HG02852 (cell line): Measurements from ENCODE around the gene DLK2.

Experiments
- ATAC-seq: cut with Tn5 transposase; IDR thresholded peaks from one replicate; pipeline ENCODE4 v1.9.1; 2021; ENCODE audit warnings: mild to moderate bottlenecking, moderate library complexity; ENCODE audit not compliant: unreplicated experiment

The DLK2 gene

DNA sequence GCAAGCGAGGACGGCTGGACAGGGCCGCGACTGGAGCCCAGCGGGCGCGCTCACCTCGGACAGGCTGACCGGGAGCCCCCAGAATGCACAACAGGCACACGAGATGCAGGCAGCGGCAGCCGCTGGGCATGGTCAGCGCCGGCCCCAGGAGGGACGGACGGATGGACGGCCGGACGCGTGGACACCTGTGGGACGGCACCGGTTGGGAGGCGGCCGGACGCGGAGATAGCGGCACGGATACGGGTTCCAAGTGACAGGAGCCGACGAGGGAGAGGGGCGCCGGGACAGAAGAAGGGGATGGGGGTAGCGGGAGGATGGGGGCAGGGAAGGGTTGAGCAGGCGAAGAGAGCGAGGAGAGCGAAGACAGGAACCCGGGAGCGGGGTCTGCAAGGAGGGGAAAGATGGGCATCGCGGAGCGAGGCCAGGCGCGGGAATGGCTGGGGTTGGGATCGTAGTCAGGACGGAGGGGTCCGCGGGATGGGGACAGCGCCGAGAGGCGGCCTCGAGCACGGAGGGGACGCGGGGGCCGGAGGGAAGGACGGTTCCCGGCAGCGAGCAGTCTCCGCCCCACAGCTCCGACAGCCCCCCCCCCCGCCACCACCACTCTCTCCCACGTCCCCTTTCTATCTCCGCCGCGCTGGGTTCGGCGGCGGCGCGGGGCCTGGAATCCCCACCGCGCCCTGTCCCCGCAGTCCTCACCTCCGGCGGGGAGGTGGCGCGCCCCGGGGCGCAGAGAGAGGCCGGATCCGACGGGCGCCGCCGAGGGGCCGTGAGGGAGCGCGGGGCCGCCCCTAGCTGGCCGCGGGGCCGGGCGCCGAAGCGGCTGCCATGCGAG, 435 bp downstream of the DLK2 start:
- no peak for ATAC-seq

DNA sequence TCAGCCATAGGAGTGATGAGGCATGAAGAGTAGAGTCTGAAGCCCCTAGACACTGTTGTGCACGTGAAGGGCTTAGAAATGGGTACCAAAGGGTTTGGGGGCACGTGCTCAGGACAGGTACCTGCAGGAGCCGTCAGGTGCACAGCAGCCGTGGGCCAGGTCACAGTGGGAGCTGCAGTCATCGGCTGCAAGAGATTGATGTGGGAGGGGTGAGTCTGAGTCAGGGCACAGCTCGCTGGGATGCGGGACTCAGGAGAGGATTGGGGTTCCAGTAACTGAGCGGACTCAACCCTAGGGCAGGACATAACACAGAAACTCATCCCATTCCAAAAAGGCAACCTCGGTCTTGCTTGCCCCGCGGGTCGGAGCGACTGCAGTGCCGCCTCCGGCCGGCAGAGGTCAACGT, 1.1 kb downstream of the DLK2 start:
- no peak for ATAC-seq

DNA sequence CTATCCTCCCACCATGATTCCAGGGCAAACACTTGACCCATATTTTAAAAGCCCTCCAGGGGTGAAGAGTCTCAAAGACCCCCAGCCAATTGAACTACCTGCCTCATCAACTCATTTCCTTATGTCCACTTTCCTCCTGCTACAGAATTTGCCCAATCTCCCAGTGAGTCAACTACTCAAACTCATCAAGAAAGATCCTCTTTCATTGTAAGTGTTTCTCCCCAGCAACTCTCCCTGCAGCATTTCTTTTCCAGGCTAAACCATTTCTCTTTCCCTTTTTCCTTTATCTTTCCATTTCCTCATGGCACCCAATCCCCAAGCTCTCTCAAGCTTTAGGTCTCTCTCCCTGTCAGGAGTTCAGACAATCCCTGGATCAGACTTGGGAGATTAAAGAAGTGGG, 1.5 kb downstream of the DLK2 start:
- no peak for ATAC-seq

DNA sequence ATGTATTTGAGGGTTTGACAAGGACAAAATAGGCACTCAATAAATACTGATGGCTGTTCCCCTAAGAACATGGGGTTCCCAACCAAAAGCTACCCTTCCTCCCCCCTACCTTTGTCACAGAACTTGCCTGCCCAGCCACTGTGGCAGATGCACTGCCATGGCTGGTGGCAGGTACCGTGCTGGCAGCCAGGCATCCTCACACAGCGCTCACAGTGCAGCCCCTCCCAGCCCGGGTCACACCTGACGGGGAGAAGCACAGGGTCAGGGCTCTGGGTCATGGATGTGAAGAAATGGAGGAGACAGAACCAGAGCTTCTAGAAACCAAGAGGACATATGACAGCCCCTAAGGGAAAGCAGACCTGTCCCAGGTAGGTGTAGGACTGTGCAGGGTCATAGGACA, 2.5 kb downstream of the DLK2 start:
- ATAC-seq: no peak

DNA sequence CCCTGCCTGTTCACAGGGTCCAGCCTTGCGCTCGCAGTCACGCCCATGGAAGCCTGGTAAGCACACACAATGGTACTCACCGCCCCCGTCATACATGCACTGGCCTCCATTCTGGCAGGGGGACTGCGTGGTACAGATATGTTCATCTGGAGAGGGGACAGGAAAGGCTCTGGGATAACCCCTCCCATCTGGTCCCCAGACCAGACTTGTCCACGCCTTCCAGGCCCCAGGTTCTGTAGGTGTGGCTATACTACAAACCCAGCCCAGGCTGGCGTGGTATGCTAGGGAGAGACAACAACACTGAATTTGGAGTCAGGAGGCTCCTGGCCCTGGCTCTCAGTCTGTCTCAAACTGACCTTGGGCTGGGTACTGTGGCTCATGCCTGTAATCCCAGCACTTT, 3.4 kb downstream of the DLK2 start:
- ATAC-seq: no peak

DNA sequence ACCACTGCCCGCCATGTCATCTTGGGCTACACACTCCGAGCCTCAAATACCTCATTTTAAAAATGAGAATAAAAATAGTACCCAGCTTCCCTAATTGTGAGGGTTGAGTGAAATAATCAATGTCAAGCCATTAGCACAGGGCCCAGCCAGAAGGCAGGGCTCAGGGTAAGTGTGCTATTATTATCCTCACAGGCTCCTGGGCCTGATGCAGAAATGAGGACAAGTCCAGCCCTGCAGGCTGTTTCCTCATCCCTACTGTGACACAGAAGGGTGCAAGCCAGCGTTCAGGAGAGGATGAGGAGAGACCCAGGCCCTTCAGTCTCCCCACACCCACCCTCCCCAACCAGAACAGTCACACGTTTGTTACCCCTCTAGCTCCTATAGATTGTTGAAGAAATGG, 4.0 kb downstream of the DLK2 start:
- ATAC-seq: no peak

DNA sequence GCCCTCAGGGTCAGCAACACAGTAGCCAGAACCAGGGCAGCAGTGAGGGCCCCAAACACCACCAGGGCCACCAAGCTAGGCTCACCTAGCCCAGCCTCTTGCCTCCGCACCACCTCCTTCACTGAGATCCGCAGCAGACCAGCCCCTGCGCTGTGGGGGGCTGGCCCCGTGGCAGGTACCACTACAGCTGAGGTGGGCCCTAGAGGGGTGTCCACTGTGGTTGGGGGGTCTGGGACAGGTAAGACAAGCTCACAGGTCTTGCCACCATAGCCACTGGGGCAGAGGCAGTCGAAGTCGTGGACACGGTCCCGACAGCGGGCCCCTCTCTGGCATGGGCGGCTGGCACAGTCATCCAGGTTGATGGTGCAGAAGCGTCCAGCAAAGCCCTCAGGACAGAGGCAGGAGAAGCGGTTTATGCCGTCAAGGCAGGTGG, 4.6 kb downstream of the DLK2 start:
- ATAC-seq: no peak

DNA sequence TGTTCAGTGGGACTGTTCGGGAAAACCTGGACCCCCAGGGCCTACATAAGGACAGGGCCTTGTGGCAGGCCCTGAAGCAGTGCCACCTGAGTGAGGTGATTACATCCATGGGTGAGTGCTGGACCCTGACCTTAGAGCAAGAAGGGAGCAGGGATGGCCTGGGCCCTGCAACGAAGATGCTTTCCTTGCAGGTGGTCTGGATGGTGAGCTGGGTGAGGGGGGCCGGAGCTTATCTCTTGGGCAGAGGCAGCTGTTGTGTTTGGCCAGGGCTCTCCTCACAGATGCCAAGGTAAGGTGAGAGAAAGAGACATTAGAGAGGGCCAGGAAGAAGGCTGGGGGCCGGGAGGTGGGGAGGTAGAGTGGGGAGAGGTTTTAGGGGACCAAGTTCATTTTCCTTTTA, 6.4 kb downstream of the DLK2 start:
- ATAC-seq: no peak

DNA sequence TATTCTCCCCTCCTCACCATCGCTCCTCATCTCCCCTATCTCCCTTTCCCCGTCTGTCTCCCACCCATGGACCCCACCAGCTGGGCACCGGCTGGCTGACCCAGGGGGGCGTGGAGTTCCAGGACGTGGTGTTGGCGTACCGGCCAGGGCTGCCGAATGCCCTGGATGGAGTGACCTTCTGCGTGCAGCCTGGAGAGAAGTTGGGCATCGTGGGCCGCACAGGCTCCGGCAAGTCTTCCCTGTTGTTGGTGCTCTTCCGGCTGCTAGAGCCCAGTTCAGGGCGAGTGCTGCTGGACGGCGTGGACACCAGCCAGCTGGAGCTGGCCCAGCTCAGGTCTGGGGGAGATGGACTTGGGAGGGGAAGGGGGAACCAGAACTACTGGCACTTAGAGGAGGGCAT, 7.7 kb downstream of the DLK2 start:
- no peak for ATAC-seq

DNA sequence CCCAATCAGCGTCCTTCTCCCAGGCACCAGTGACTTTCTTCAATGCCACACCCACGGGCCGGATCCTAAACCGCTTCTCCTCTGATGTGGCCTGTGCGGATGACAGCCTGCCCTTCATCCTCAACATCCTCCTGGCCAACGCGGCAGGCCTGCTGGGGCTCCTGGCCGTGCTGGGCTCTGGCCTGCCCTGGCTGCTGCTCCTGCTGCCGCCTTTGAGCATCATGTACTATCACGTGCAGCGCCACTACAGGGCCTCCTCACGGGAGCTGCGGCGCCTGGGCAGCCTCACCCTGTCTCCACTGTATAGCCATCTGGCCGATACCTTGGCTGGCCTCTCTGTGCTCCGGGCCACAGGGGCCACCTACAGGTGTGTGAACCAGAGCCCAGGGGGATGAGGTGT, 9.8 kb downstream of the DLK2 start:
- no peak for ATAC-seq

DNA sequence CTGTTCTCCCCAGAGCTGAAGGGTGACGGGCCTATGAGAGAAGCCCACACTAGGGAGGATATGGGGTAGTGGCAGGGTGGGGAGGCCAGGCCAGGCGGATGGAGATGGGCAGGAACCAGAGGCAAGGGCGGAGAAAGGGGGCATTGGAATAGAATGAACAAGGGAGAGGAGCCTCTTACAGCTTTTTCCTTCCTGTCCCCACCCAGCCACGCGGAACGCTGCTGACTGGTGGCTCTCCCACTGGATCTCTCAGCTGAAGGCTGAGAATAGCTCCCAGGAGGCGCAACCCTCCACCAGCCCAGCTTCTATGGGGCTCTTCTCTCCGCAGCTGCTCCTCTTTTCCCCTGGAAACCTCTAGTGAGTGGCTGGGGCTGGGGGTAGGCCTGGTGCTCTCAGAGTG, 10.8 kb downstream of the DLK2 start:
- no peak for ATAC-seq

DNA sequence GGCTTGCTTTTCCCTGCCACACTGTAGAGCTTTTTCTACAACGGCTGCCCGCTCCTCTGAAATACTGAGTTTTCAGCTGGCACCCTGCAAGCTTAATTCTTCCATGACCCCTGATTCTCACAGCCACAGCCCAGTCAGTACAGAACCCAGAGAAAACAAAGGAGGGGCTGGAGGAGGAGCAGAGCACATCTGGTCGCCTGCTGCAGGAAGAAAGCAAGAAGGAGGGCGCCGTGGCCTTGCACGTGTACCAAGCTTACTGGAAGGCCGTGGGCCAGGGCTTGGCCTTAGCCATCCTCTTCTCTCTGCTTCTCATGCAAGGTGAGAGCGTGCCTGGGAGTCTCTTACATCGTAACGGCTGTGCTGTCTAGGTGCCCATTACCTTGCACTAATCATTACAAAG, 11.3 kb downstream of the DLK2 start:
- ATAC-seq: no peak

DNA sequence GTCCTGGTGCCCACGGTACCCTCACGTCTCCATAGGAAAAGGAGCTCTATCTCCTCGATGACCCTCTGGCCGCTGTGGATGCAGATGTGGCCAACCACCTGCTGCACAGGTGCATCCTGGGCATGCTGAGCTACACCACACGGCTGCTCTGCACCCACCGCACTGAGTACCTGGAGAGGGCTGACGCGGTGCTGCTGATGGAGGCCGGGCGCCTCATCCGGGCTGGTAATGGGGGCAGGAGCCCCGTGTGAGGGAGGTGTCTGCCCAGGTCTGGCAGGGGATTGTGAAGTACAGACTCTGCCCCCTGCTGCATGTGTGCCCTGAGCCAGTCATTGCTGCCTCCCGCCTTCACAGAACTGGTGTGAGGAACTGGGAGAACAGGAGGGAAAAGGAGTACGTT, 12.4 kb downstream of the DLK2 start:
- ATAC-seq: no peak

DNA sequence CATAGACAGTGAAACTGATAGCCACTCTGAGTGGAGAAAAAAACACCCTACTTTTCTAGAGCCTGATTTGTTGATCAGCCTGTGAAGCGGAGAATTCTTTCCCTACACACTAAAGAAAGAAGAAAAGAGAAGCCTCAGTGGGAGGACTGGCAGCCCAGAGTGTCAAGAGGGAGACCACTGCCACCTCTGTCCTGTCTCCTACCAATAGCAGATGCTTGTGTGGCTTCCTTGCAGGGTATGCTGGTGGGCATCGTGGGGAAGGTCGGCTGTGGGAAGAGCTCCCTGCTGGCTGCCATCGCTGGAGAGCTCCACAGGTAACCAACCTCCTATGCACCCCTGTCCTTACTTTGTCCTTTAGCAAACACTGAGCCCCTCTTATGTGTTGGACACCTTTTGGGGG, 17.6 kb downstream of the DLK2 start:
- ATAC-seq: no peak

DNA sequence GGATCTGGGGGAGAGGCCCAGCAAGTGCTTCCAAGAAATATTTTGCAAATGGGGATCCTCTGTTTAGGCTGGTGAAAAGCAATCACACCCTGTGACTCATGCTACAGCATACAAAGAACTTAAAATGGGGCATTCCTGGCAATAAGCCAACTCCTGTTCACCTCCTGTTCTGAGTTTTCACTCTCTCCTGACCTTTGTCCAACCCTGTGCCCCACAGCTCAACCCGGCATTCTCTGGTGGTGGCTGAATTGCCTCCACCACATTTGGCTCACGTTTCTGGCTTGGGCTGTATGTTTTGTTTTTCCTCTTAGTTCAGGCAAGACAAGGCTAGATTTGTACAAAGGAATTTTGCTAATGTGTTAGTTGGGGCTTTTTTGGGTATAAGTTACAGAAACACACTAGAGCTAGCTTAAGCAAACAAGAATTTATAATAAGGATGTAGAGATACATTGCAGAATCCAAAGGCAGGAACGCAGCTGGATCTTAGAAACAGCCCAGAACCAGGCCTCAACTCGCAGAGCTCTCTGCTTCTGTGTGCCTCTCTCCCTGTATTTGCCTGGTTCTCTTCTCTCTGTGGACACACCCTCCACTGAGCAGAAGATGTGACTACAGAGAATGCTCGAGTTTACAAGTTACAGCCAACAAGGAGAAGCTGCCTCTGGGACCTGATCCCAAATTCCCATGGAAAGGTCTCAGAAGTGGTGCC, 18.6 kb downstream of the DLK2 start:
- ATAC-seq: no peak

DNA sequence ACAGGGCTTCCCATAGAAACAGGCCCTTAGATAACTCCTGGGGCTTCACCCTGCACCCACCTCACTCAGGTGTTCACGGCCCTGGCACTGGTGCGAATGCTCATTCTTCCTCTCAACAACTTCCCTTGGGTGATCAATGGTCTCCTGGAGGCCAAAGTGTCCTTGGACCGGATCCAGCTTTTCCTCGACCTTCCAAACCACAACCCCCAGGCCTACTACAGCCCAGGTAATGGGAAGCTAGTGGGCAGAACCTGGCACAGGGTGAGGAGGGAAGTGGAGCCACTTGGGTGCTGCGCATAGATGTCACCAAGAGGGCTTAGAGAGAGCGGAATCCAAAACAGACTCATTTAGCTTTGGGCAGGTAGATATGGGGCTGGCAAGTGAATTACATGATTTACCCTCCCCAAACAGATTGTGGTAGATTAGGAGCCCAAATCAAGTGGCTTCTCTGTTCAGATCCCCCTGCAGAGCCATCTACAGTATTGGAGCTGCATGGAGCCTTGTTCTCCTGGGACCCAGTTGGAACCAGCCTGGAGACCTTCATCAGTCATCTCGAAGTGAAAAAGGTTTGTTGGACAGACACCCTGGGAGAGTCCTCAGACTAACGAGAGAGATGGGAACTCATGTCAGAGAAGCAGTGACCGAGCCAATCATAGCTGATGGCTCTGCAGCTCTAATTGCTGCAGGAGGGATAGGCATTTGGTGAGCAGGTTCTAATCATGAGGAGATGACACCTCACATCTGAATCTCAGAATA, 19.5 kb downstream of the DLK2 start:
- no peak for ATAC-seq

DNA sequence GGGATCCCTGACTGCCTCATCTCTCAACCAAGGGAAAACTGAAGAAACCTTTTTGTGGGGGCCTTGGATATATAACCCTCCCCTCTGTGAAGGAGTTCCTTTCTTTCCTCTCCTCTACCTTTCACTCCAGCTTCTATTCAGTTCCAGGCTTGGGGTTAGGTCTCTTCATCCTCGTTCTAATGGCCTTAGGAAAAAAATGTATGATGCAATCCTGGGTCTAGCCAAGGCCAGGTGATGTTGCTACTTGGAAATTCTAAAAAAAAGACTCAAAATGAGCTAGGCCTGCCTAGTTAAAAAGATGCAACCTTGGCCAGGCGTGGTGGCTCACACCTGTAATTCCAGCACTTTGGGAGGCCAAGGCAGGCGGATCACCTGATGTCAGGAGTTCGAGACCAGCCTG, 20.4 kb downstream of the DLK2 start:
- no peak for ATAC-seq

DNA sequence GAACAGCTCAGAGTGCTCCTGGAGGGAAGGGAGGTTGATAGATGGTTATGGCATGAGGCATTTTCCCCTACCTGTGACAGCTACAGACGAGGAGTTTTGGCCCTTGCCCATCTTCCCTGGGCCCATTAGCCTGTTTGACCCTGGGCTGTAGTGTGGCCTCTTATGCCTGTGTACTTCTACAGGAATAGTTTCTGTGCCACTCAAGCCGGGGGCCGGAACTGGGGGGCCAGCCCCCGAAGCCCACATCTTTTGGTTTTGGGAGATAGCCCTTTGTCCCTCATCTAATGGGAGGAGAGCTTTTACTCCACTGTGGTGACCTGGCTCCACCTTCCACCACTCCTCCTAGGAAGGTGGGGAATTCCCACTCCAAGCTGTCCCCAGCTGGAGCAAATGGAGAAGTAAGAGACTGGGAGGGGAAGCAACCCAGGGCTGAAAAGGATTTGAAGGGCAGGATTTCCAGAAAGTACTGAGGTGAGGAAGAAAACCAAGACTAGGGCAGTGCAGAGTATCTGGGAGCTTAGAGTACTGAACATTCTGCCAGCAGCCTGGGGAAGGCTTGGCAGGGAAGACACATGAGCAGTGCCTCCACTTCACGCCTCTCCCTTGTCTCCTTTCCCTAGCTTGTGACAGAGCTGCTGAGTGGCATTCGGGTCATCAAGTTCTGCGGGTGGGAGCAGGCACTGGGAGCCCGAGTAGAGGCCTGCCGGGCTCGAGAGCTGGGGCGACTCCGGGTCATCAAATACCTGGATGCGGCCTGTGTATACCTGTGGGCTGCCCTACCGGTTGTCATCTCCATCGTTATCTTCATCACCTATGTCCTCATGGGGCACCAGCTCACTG, 21.1 kb downstream of the DLK2 start:
- ATAC-seq: no peak

DNA sequence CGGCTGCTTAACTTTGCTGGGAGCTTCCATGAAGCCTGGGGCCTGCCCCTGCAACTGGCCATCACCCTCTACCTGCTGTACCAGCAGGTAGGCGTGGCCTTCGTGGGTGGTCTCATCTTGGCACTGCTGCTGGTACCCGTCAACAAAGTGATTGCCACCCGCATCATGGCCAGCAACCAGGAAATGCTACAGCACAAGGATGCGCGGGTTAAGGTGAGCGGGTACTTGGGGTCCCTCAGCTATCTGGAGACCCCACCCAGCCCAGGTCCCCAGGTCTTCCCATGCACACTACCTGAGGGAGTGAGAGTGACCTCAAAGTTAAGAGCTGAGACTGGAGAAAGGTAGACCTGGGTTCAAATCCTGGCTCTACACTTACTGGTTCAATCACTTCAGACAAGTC, 22.2 kb downstream of the DLK2 start:
- no peak for ATAC-seq

DNA sequence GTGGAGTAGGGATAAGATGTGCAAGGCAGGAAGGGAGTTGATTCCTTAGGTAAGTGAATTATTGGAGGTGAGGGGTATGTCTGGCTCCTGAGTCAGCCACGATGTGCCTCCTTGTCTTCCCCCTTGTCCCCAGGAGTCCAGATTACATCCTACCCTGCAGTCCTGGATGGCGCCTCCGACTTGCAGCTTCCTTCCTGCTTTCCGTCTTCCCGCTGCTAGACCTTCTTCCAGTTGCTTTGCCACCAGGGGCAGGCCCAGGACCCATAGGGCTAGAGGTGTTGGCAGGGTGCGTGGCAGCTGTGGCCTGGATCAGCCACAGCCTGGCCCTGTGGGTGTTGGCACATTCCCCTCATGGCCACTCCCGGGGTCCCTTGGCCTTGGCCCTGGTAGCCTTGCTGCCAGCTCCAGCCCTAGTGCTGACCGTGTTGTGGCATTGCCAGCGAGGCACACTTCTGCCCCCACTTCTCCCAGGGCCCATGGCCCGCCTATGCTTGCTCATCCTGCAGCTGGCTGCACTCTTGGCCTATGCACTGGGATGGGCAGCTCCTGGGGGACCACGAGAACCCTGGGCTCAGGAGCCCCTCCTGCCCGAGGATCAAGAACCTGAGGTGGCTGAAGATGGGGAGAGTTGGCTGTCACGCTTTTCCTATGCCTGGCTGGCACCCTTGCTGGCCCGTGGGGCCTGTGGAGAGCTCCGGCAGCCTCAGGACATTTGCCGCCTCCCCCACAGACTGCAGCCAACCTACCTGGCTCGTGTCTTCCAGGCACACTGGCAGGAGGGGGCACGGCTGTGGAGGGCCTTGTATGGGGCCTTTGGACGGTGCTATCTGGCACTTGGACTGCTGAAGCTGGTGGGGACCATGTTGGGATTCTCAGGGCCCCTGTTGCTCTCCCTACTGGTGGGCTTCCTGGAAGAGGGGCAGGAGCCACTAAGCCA, 23.1 kb downstream of the DLK2 start:
- no peak for ATAC-seq
